Measurements from ENCODE around the gene PEPD.

PEPD gene

GRCh38 chr19:33488826-33489225, 32.8 kb downstream of the PEPD start:
- no peak for TF ChIP-seq CTCF (IDR thresholded peaks at IDR 0.05; ENCODE audit: low read length, missing control alignments)
- DNase-seq (ENCODE audit: low read depth), result no peak
- no peak overlapping the region for H3K4me3 ChIP-seq (replicated peaks; ENCODE audit: low read depth, low read length)

- no peak overlapping the region for H3K4me3 ChIP-seq (replicated peaks; ENCODE audit: low read depth, low read length)
- no peak for TF ChIP-seq CTCF (IDR thresholded peaks at IDR 0.05; ENCODE audit: low read length, missing control alignments)
- no peak for DNase-seq (ENCODE audit: low read depth)
These were observed 33.4 kb downstream of the PEPD start for GRCh38 chr19:33487901-33488800.

- H3K4me3 ChIP-seq (replicated peaks; ENCODE audit: low read depth, low read length), result no peak overlapping the region
- no peak for TF ChIP-seq CTCF (IDR thresholded peaks at IDR 0.05; ENCODE audit: low read length, missing control alignments)
- DNase-seq (ENCODE audit: low read depth), result no peak
These were observed 34.4 kb downstream of the PEPD start for GRCh38 chr19:33486936-33487811.

GRCh38 chr19:33486407-33486806, 35.2 kb downstream of the PEPD start:
- DNase-seq (ENCODE audit: low read depth), result no peak
- no peak for TF ChIP-seq CTCF (IDR thresholded peaks at IDR 0.05; ENCODE audit: low read length, missing control alignments)
- H3K4me3 ChIP-seq (replicated peaks; ENCODE audit: low read depth, low read length), result no peak overlapping the region

- H3K4me3 ChIP-seq (replicated peaks; ENCODE audit: low read depth, low read length), result no peak overlapping the region
- TF ChIP-seq CTCF (IDR thresholded peaks at IDR 0.05; ENCODE audit: low read length, missing control alignments), result no peak
- no peak for DNase-seq (ENCODE audit: low read depth)
These were observed 37.3 kb downstream of the PEPD start for GRCh38 chr19:33484226-33484774.

- DNase-seq (ENCODE audit: low read depth), result no peak
- no peak overlapping the region for H3K4me3 ChIP-seq (replicated peaks; ENCODE audit: low read depth, low read length)
- TF ChIP-seq CTCF (IDR thresholded peaks at IDR 0.05; ENCODE audit: low read length, missing control alignments), result no peak
These were observed 39.1 kb downstream of the PEPD start for GRCh38 chr19:33482476-33482875.
